Dendritic cell treated with granulocyte-macrophage colony-stimulating factor and Interleukin-4, amounts not matched to agents 40 ng/mL and 50 ng/mL, for 4 days (primary cell): Measurements from ENCODE around the gene SYNGR2.
"Not testable (repeated sequence)": the region's sequence is repeated elsewhere in the genome, so short reads cannot be mapped to it uniquely, and the experiment has no call there.

ENCODE experiments used
- H3K27ac Mint-ChIP-seq: one replicate; pipeline ENCODE4 v1.8.0; 2022; ENCODE audit warnings: mild to moderate bottlenecking, mixed read lengths
- H3K27me3 Mint-ChIP-seq: one replicate; pipeline ENCODE4 v1.8.0; 2022; ENCODE audit warnings: mild to moderate bottlenecking, mixed read lengths
- H3K36me3 Mint-ChIP-seq: one replicate; pipeline ENCODE4 v1.8.0; 2022; ENCODE audit warnings: low read depth, mixed read lengths
- H3K4me1 Mint-ChIP-seq: one replicate; pipeline ENCODE4 v1.8.0; 2022; ENCODE audit warnings: low read depth, mixed read lengths
- H3K4me3 Mint-ChIP-seq: one replicate; pipeline ENCODE4 v1.8.0; 2022; ENCODE audit warnings: mild to moderate bottlenecking, moderate library complexity, mixed read lengths
- H3K9me3 Mint-ChIP-seq: one replicate; pipeline ENCODE4 v1.8.0; 2022; ENCODE audit warnings: mixed read lengths
- intact Hi-C: fragments of 100-400 bp; cut with micrococcal nuclease; formaldehyde crosslinking; loops from one replicate; pipeline ENCODE4 v1.15.0; 2022

Gene SYNGR2

DNA sequence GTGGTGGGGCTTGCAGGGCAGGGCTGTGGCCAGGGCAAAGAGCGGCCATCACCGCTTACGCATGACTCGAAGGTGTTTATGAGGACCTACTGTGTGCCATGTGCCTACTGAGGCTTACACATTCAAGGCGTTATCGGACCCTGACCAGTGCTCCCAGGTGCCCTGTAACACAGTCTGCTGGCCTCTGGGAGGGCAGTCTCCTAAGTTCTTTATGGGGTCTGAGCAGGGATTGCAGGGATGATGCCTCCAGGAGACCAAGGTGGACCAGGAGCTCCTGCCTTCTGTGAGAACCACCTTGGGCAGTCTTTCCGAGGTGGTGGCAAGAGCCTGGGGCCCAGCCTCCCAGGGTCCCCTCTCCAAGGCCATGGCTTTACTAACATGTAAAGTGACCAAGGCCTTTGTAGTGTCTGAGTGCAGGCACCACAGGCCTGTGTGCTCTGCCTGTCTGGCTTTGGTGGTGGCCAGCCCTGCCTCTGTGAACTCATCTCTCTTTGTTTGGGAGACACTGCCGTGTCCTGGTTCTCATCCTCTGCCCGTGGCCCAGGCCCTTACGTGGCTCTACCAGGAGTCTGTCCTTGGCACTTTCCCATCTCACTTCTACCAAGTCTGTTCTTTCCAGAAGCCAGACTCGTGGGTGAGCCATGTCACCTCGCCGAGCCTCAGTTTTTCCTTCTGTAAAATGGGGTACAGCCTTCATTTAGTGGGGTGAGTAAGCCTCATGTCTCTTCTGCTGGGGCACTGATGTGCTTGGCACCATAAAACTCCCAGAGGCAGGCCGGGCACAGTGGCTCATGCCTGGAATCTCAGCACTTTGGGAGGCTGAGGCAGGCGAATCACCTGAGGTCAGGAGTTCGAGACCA, 3.4 kb upstream of the SYNGR2 start:
- Mint-ChIP-seq H3K27ac (no peak overlapping the region), H3K4me1 (peaks cover 16% of the 10 kb centered on the region), H3K4me3 (no peak overlapping the region), H3K36me3 (peaks cover 13% of the 10 kb centered on the region), H3K9me3 (no peaks in the 10 kb centered on the region), H3K27me3 (peaks cover 6% of the 10 kb centered on the region)
- intact Hi-C loops, result no loop called here

DNA sequence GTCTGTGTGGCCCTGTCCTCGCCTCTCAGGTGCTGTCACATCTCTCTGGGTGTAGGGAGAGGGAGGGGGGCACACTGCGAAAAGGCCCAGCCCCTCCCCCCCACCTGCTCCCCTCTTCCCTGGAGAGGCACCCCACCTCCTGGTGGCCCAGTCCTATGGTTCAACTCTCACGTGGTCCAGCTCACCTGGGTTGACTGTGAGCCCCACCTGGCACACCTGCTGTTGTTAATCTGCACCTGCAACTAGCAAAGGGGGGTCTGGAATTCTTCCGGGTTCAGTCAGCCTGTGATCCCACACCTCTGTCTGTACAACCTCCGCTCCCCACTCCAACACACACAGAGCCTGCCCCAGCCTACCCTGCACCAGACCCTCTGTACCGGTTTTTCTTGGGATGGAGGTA, 2.0 kb upstream of the SYNGR2 start:
- H3K9me3 Mint-ChIP-seq, result no peaks in the 10 kb centered on the region
- H3K4me3 Mint-ChIP-seq, result no peak overlapping the region
- intact Hi-C loops, result no loop called here
- peaks cover 28% of the 10 kb centered on the region for H3K36me3 Mint-ChIP-seq
- H3K27ac Mint-ChIP-seq, result no peak overlapping the region
- H3K4me1 Mint-ChIP-seq, result peaks cover 27% of the 10 kb centered on the region
- H3K27me3 Mint-ChIP-seq, result peaks cover 6% of the 10 kb centered on the region

DNA sequence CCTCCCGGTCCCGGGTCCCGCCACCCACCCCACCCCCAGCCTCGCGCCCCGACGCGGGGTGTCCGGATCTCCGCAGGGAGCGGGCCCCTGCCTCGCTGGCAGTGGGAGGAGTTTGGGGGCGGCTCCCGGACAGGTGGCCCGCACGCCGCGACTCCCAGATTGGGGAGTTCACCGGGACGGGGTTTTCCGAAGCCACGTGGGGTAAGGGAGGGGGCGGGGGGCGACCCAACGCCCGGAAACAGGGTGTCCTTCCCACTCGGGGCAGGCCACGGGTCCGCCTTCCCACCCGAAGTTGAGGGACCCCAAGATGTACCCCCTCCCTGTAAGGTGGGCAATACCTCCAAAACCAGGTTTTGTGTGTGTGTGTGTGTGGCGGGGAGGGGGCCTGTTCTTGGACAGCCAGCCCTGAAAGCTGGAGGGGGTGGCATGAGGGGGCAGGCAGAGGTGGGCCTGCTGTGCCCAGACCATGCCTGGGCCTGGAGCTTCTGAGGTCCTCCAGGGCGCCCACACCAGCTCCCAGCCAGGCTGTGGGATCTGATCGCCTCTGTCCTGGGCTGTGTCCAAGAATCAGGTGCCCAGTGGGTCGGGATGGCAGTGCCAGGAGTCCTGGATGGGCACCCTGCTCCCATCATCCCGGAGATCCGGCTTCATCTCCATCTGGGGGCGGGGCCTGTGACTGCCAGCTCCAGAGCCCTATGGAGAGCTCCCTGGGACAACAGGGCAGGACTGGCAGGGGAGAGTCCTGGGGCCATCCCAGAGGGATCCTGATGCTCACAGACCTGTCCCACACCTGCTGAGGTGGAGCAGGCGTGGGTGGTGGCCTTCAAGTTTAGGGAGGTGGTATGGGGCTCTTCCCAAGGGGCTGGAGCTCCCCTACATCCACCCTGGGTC, 767 bp downstream of the SYNGR2 start:
- Mint-ChIP-seq H3K27me3 (peaks cover 6% of the 10 kb centered on the region), H3K4me1 (peaks cover 49% of the 10 kb centered on the region), H3K36me3 (peaks cover 55% of the 10 kb centered on the region), H3K9me3 (no peaks in the 10 kb centered on the region), H3K4me3 (peak overlapping the region; percentile 87), H3K27ac (peak overlapping the region; percentile 97)
- intact Hi-C loops, result no loop called here

GRCh38 chr17:78170692-78171590, 2.6 kb downstream of the SYNGR2 start:
- H3K4me1 Mint-ChIP-seq, result peaks cover 64% of the 10 kb centered on the region
- H3K27ac Mint-ChIP-seq, result peak overlapping the region; percentile 97
- peak overlapping the region; percentile 87 for H3K4me3 Mint-ChIP-seq
- intact Hi-C loops, result loop anchor here (5.0 kb wide), 1 partner anchor 39 kb away; the partner anchor contains the start of gene TMC8
- H3K27me3 Mint-ChIP-seq, result peaks cover 4% of the 10 kb centered on the region
- H3K36me3 Mint-ChIP-seq, result peaks cover 73% of the 10 kb centered on the region
- no peaks in the 10 kb centered on the region for H3K9me3 Mint-ChIP-seq

GRCh38 chr17:78171591-78172248, 3.3 kb downstream of the SYNGR2 start:
- peak overlapping the region; percentile 87 for H3K4me3 Mint-ChIP-seq
- intact Hi-C loops, result loop anchor here (5.0 kb wide), 1 partner anchor 39 kb away; the partner anchor contains the start of gene TMC8
- H3K36me3 Mint-ChIP-seq, result peaks cover 81% of the 10 kb centered on the region

DNA sequence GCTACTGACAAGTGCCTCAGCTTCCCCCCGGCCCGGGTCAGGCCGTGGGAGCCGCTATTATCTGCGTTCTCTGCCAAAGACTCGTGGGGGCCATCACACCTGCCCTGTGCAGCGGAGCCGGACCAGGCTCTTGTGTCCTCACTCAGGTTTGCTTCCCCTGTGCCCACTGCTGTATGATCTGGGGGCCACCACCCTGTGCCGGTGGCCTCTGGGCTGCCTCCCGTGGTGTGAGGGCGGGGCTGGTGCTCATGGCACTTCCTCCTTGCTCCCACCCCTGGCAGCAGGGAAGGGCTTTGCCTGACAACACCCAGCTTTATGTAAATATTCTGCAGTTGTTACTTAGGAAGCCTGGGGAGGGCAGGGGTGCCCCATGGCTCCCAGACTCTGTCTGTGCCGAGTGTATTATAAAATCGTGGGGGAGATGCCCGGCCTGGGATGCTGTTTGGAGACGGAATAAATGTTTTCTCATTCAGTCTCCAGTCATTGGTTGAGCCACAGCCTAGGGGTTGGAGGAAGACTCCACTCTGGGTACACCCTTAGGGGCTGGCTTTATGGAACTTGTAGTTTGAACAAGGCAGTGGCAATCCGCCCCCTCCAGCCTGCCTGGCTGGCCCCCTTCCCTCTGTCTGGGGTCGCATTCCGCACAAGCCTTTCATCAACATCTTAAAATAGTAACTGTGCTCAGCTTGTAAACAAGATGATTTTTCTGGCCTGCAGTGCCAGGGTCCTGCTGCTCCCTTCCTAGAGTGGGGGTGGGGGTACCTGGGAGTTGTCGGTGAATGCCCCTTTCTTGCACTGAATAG, 4.1 kb downstream of the SYNGR2 start:
- intact Hi-C loops, result loop anchor here (5.0 kb wide), 1 partner anchor 40 kb away; the partner anchor contains the start of gene TMC8
- H3K4me3 Mint-ChIP-seq, result peak overlapping the region; percentile 87

More at GRCh38 chr17:78171591-78172248, 3.3 kb downstream of the SYNGR2 start:
- peak overlapping the region; percentile 97 for H3K27ac Mint-ChIP-seq
- not testable (repeated sequence) for H3K9me3 Mint-ChIP-seq, H3K27me3 Mint-ChIP-seq
- peaks cover 72% of the 10 kb centered on the region for H3K4me1 Mint-ChIP-seq

DNA sequence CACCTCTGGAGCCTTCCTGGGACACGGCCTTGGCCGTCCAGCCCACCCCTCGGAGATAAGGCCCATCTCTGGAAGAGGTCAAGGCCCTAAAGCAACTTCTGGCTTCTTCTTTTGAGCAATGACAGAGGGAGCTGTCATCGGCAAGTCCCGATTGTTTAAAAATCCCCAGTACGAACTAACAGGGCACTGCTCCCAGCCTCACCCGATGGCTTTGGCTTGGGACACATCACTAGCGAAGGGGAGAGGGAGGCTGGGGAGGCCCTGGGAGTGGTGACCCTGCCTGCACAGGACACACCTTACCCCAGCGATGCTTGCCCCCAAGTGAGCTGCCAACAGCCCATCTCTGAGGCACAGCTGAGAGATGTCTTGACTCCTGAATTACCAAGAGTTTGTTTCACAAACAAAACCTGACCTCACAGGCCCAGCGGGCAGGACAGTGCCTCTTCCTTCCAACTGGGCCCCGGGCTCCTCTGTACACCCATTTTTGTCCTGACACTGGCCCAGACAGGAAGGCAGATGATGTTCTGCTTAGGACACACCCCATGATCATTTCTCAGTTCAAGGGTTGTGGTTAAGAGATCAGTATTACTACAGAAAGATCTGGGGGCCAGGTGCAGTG, 4.8 kb downstream of the SYNGR2 start:
- Mint-ChIP-seq H3K4me1 (peaks cover 78% of the 10 kb centered on the region), H3K27ac (peak overlapping the region; percentile 97), H3K4me3 (peak overlapping the region; percentile 87), H3K9me3 (no peaks in the 10 kb centered on the region), H3K27me3 (no peaks in the 10 kb centered on the region), H3K36me3 (peaks cover 84% of the 10 kb centered on the region)
- intact Hi-C loops, result loop anchor here (5.0 kb wide), 1 partner anchor 41 kb away; the partner anchor contains the start of gene TMC8

More for the DNA sequence above, 4.1 kb downstream of the SYNGR2 start:
- Mint-ChIP-seq H3K27me3 (no peaks in the 10 kb centered on the region), H3K4me1 (peaks cover 77% of the 10 kb centered on the region), H3K9me3 (no peaks in the 10 kb centered on the region), H3K36me3 (peaks cover 84% of the 10 kb centered on the region), H3K27ac (peak overlapping the region; percentile 97)

DNA sequence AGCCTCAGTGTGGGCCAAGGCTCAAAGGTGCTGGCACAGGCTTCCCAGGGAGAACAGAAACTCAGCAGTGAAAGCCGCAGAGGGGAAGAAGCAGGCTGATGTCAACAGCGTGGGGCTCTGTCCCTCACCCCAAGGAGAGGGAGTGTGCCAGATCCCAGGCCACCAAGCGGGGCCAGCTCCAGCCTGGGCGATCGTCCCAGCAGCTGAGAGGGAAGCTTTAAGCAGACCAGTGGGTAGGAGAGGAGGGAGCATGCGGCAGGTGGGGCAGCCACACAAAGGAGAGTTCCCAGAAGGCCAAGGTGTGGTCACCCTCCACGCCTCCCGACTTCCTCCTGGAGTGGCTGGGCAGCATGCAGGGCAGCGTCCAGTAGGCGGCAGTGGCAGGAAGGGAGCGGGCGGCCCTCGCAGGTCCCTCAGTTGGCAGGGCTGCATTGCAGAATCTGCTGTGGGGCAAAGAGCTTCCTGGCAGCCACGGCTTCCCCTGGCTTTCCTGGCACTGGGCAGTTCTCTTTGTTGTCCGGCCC, 6.0 kb downstream of the SYNGR2 start:
- Mint-ChIP-seq H3K27ac (peak overlapping the region; percentile 97), H3K36me3 (peaks cover 76% of the 10 kb centered on the region), H3K4me1 (peaks cover 90% of the 10 kb centered on the region), H3K27me3 (no peaks in the 10 kb centered on the region), H3K9me3 (no peaks in the 10 kb centered on the region), H3K4me3 (peak overlapping the region; percentile 87)
- intact Hi-C loops, result loop anchor here (1.0 to 5.0 kb wide), 2 partner anchors 30 to 42 kb away; partner anchors contain the start of gene TMC8

GRCh38 chr17:78174870-78175642, 6.7 kb downstream of the SYNGR2 start:
- peak overlapping the region; percentile 87 for H3K4me3 Mint-ChIP-seq
- intact Hi-C loops, result loop anchor here (1.0 to 5.0 kb wide), 3 partner anchors 31 to 63 kb away; partner anchors contain the start of gene TMC8
- peaks cover 70% of the 10 kb centered on the region for H3K36me3 Mint-ChIP-seq
- H3K9me3 Mint-ChIP-seq, result no peaks in the 10 kb centered on the region
- H3K27ac Mint-ChIP-seq, result peak overlapping the region; percentile 97
- peaks cover 90% of the 10 kb centered on the region for H3K4me1 Mint-ChIP-seq
- no peaks in the 10 kb centered on the region for H3K27me3 Mint-ChIP-seq

GRCh38 chr17:78175643-78175981, 7.2 kb downstream of the SYNGR2 start:
- Mint-ChIP-seq H3K4me1 (peaks cover 90% of the 10 kb centered on the region), H3K27ac (peak overlapping the region; percentile 97), H3K27me3 (no peaks in the 10 kb centered on the region), H3K9me3 (no peaks in the 10 kb centered on the region), H3K4me3 (peak overlapping the region; percentile 10), H3K36me3 (peaks cover 64% of the 10 kb centered on the region)
- intact Hi-C loops, result loop anchor here (5.0 kb wide), 1 partner anchor 63 kb away; no protein-coding TSS in a partner anchor

DNA sequence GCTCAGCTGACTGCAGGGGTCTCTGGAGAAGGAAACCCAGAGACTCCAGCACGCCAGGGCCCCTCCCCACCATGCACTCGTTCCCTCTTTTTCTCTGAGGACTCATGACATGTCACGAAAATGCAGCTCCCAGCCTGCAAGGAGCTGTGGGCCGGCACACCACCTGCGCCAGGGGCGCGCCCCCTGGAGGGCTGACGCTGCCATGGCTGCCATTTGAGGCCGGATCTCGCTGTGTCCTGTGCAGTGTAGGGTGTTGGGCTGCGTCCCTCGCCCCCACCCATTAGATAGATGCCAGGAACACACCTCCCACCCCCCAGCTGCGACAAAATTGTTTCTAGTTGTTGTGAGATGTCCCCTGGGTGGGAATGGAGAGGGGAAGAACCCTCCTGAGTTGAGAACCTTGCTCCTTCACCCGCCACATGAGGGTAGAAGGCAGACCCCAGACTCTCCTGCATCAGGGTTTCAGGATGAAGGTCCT, 8.2 kb downstream of the SYNGR2 start:
- H3K4me3 Mint-ChIP-seq, result no peak overlapping the region
- H3K4me1 Mint-ChIP-seq, result peaks cover 82% of the 10 kb centered on the region
- no peaks in the 10 kb centered on the region for H3K27me3 Mint-ChIP-seq
- H3K9me3 Mint-ChIP-seq, result no peaks in the 10 kb centered on the region
- H3K27ac Mint-ChIP-seq, result peak overlapping the region; percentile 97
- intact Hi-C loops, result loop anchor here (5.0 kb wide), 1 partner anchor 64 kb away; no protein-coding TSS in a partner anchor
- H3K36me3 Mint-ChIP-seq, result peaks cover 54% of the 10 kb centered on the region
